Measurements from ENCODE around the gene KRT6C. TPM values are rescaled to one million over a fixed set of nuclear protein-coding genes. Genes with fewer than 3 reads are reported as not detected.

The KRT6C gene
- total RNA-seq (0.07 and 0.32 TPM in 2 replicates), polyA plus RNA-seq (0.18 and 1.3 TPM in 2 replicates)

- Histone ChIP-seq H3K4me3 (no peak within 1 kb of the TSS), H3K9me2 (replicated peaks; ENCODE audit: insufficient read depth) (no peaks in the 10 kb centered on the region), H3K79me2 (no peaks in the 10 kb centered on the region), H4K20me1 (ENCODE audit: insufficient read depth, poor library complexity, severe bottlenecking) (no peaks in the 10 kb centered on the region), H3K36me3 (replicated peaks; ENCODE audit: insufficient read depth, low read depth) (no peaks in the 10 kb centered on the region), H2AFZ (no peak within 1 kb of the TSS), H3K4me1 (ENCODE audit: insufficient read depth) (no peaks in the 10 kb centered on the region), H3K27ac (no peak within 1 kb of the TSS), H3K27me3 (no peaks in the 10 kb centered on the region), H3K9me3 (ENCODE audit: low read depth) (no peaks in the 10 kb centered on the region), H3K4me2 (no peak within 1 kb of the TSS)
- 91% methylated on average over 4 of the region's 4 CpGs for WGBS (ENCODE audit: low lambda C conversion rate, missing lambda C conversion rate)
- DNase-seq (ENCODE audit: low spot score): peak; percentile 32
- TF ChIP-seq CTCF (IDR thresholded peaks at IDR 0.05; ENCODE audit: poor library complexity) (no peak), EZH2phosphoT487 (IDR thresholded peaks at IDR 0.05; ENCODE audit: low read depth, severe bottlenecking, unreplicated experiment) (no peak)
These were observed at the start of gene KRT6C for GRCh38 chr12:52473768-52474167. KRT6C (minus strand) TSS chr12:52473805; CDS start chr12:52473737, 68 bp downstream.

GRCh38 chr12:52522346-52523011 is 48.9 kb upstream of the KRT6C start:
- TF ChIP-seq EZH2 (IDR thresholded peaks at IDR 0.05; ENCODE audit: borderline replicate concordance) (no peak), CTCF (IDR thresholded peaks at IDR 0.05; ENCODE audit: poor library complexity) (no peak)
- Histone ChIP-seq H2AFZ (no peak overlapping the region), H3K79me2 (no peaks in the 10 kb centered on the region), H3K36me3 (replicated peaks; ENCODE audit: insufficient read depth, low read depth) (no peaks in the 10 kb centered on the region), H3K4me3 (no peak overlapping the region), H3K9me3 (ENCODE audit: low read depth) (no peaks in the 10 kb centered on the region), H3K4me1 (ENCODE audit: insufficient read depth) (peaks cover 14% of the 10 kb centered on the region), H3K4me2 (no peak overlapping the region), H3K27me3 (no peaks in the 10 kb centered on the region), H3K27ac (peak overlapping the region; percentile 77), H4K20me1 (ENCODE audit: insufficient read depth, poor library complexity, severe bottlenecking) (no peaks in the 10 kb centered on the region), H3K9me2 (replicated peaks; ENCODE audit: insufficient read depth) (no peaks in the 10 kb centered on the region)
- no peak for DNase-seq (ENCODE audit: low spot score)
- 81% methylated on average over 10 of the region's 10 CpGs for WGBS (ENCODE audit: low lambda C conversion rate, missing lambda C conversion rate)

- Histone ChIP-seq H3K36me3 (replicated peaks; ENCODE audit: insufficient read depth, low read depth) (no peaks in the 10 kb centered on the region), H3K9me3 (ENCODE audit: low read depth) (no peaks in the 10 kb centered on the region), H3K9me2 (replicated peaks; ENCODE audit: insufficient read depth) (no peaks in the 10 kb centered on the region), H3K27ac (peak overlapping the region; percentile 77), H4K20me1 (ENCODE audit: insufficient read depth, poor library complexity, severe bottlenecking) (no peaks in the 10 kb centered on the region), H3K27me3 (no peaks in the 10 kb centered on the region), H3K4me3 (no peak overlapping the region), H3K4me1 (ENCODE audit: insufficient read depth) (peaks cover 14% of the 10 kb centered on the region), H3K4me2 (no peak overlapping the region), H3K79me2 (no peaks in the 10 kb centered on the region), H2AFZ (no peak overlapping the region)
- no peak for TF ChIP-seq CTCF (IDR thresholded peaks at IDR 0.05; ENCODE audit: poor library complexity)
- TF ChIP-seq EZH2phosphoT487 (IDR thresholded peaks at IDR 0.05; ENCODE audit: low read depth, severe bottlenecking, unreplicated experiment): no peak
- TF ChIP-seq EZH2 (IDR thresholded peaks at IDR 0.05; ENCODE audit: borderline replicate concordance): no peak
- no peak for DNase-seq (ENCODE audit: low spot score)
- WGBS (ENCODE audit: low lambda C conversion rate, missing lambda C conversion rate): 75% methylated on average over 10 of the region's 10 CpGs
These were observed 48.1 kb upstream of the KRT6C start for GRCh38 chr12:52521568-52522266.
